ENCODE results near the gene CAPN10.

The CAPN10 gene

DNA sequence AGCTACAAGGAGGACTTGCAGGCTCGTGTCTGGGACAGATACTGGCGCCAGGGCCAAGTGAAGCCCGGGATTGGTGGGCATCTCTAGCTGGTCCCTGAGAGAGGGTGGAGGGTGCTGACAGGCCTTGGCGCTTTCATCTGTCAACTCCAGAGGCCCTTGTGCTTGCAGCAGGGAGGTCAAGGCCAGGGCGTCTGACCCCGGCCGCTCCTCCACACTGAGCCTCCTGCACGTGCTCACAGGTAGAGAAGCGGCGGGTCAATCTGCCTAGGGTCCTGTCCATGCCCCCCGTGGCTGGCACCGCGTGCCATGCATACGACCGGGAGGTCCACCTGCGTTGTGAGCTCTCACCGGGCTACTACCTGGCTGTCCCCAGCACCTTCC lies 9.5 kb downstream of the CAPN10 start:
- TF ChIP-seq, protein P1, sequence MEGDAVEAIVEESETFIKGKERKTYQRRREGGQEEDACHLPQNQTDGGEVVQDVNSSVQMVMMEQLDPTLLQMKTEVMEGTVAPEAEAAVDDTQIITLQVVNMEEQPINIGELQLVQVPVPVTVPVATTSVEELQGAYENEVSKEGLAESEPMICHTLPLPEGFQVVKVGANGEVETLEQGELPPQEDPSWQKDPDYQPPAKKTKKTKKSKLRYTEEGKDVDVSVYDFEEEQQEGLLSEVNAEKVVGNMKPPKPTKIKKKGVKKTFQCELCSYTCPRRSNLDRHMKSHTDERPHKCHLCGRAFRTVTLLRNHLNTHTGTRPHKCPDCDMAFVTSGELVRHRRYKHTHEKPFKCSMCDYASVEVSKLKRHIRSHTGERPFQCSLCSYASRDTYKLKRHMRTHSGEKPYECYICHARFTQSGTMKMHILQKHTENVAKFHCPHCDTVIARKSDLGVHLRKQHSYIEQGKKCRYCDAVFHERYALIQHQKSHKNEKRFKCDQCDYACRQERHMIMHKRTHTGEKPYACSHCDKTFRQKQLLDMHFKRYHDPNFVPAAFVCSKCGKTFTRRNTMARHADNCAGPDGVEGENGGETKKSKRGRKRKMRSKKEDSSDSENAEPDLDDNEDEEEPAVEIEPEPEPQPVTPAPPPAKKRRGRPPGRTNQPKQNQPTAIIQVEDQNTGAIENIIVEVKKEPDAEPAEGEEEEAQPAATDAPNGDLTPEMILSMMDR (IDR thresholded peaks at IDR 0.05), result no peak
- no peaks in the 10 kb centered on the region for H3K27me3 ChIP-seq
- intact Hi-C loops (cut with DNase I; ENCODE audit: low total_unique reads), result loop anchor here (10.0 kb wide), 1 partner anchor 559 kb away; the partner anchor contains the start of gene PPP1R7

DNA sequence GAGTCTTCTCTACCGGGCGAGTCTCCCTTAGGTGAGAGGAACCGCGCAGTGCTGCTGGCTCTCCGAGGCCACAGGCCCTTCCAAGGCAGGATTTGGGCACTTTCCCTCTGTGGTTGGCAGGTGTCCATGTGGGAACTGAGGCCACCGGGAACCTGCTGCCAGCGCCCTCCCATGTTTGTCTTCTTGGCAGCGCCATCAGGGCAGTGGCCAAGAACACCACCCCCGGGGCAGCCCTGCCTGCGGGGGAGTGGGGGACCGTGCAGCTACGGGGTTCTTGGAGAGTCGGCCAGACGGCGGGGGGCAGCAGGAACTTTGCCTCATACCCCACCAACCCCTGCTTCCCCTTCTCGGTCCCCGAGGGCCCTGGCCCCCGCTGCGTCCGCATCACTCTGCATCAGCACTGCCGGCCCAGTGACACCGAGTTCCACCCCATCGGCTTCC lies 10.0 kb downstream of the CAPN10 start:
- peak; percentile 35 to 90 for DNase-seq
- Histone ChIP-seq H3K4me3 (peak overlapping the region in 1 of 2 donors; percentile 21), H3K9me3 (no peaks in the 10 kb centered on the region), H3K36me3 (peaks cover 13 to 76% (median 50%) of the 10 kb centered on the region in 3 donors), H3K27ac (peak overlapping the region; percentile 7 to 43), H3K4me1 (peaks cover 0 to 31% (median 20%) of the 10 kb centered on the region in 4 donors), H3K27me3 (no peaks in the 10 kb centered on the region)
- intact Hi-C loops (cut with DNase I; ENCODE audit: low total_unique reads), result loop anchor here (10.0 kb wide), 1 partner anchor 558 kb away; the partner anchor contains the start of gene PPP1R7
- TF ChIP-seq, protein P1 (IDR thresholded peaks at IDR 0.05), result no peak

More for the DNA sequence above, 9.5 kb downstream of the CAPN10 start:
- Histone ChIP-seq H3K4me3 (peak overlapping the region in 1 of 2 donors; percentile 21), H3K36me3 (peaks cover 13 to 76% (median 54%) of the 10 kb centered on the region in 3 donors), H3K9me3 (no peaks in the 10 kb centered on the region), H3K4me1 (peaks cover 0 to 31% (median 20%) of the 10 kb centered on the region in 4 donors), H3K27ac (peak overlapping the region; percentile 7 to 43)
- peak in 1 of 2 donors; percentile 62 for DNase-seq

DNA sequence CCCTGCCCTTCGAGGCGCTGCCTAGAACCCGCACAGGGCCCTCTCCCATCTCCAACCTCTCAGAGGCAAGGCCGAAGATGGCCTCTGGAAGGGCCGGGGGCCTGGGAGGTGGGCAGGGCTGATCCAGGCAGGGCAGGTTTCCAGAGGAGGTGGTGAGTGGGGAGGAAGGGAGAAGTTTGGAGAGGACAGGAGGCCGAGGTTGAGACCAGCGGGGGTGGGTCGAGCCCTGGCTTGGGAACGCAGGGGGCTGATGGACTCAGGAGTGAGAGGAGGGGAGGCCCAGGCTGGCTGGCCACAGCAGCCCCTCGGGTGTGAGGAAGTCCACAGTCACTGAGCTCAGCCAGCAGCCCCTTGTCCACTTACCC lies 10.5 kb downstream of the CAPN10 start:
- intact Hi-C loops (cut with DNase I; ENCODE audit: low total_unique reads), result loop anchor here (10.0 kb wide), 1 partner anchor 558 kb away; the partner anchor contains the start of gene PPP1R7
- Histone ChIP-seq H3K4me1 (peaks cover 0 to 31% (median 20%) of the 10 kb centered on the region in 4 donors), H3K4me3 (no peak overlapping the region), H3K36me3 (peaks cover 13 to 76% (median 44%) of the 10 kb centered on the region in 3 donors), H3K27ac (no peak overlapping the region), H3K27me3 (no peaks in the 10 kb centered on the region), H3K9me3 (no peaks in the 10 kb centered on the region)
- TF ChIP-seq, protein P1 (IDR thresholded peaks at IDR 0.05), result no peak
- DNase-seq, result peak in 1 of 2 donors; percentile 63

DNA sequence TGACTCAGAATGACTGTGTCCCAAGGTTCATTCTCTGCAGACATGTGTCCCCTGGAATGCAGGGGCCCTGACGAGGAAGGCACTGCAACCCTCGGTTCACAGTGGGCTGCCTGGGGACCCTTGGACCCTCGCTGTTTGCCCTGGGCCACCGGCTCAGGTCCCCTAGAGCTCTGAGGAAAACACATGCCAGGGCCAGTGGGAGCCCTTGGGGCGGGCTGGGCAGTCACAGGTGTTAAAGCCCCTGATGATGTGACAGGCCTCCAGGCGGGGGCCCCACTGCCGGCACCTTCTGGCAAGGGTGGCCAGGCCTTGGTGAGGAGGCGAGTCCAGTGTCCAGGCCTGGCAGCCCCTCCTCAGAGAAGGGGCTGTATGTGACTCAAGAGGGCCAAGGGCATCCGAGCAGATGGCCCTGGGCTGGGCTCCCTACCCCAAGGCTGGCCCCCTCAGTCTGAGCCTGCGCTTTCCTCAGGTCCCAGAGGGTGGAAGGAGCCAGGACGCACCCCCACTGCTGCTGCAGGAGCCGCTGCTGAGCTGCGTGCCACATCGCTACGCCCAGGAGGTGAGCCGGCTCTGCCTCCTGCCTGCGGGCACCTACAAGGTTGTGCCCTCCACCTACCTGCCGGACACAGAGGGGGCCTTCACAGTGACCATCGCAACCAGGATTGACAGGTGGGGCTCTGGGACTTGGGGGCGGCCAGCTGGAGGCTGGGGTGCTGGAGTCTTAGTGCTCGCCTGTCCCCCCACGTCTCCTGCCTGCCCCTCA lies 11.1 kb downstream of the CAPN10 start:
- Histone ChIP-seq H3K4me3 (no peak overlapping the region), H3K9me3 (no peaks in the 10 kb centered on the region), H3K36me3 (peaks cover 13 to 76% (median 39%) of the 10 kb centered on the region in 3 donors), H3K27me3 (no peaks in the 10 kb centered on the region), H3K27ac (no peak overlapping the region), H3K4me1 (peaks cover 0 to 31% (median 20%) of the 10 kb centered on the region in 4 donors)
- intact Hi-C loops (cut with DNase I; ENCODE audit: low total_unique reads), result loop anchor here (10.0 kb wide), 1 partner anchor 557 kb away; the partner anchor contains the start of gene PPP1R7
- peak in 1 of 2 donors; percentile 59 for DNase-seq
- TF ChIP-seq, protein P1 (IDR thresholded peaks at IDR 0.05), result no peak

DNA sequence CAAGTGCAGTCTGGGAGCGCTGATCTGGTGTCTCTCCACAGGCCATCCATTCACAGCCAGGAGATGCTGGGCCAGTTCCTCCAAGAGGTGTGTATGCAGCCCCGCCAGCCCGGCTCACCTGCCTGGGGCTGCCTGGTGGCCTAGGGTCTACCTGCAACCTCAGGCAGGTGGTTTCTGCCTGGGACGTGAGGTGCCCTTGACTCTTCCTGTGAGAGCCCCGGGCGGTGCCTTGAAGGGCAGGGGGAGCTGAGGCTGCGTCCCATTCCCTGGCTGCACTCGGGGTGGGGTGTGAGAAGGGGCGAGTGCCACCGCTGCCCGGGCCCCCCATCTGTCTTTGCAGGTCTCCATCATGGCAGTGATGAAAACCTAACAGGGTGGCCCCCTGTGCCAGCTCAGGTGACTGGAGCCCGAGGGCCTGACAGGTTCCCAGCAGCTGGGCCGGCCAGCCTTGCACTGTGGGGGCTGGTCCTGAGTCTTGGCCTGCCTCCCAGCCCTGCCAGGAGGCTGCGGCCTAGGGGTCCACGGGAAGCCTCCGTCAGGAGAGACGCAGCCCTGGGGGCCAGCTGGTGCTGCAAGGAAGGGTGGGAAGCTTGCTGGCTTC lies 11.9 kb downstream of the CAPN10 start:
- Histone ChIP-seq H3K4me3 (no peak overlapping the region), H3K36me3 (peaks cover 13 to 68% (median 34%) of the 10 kb centered on the region in 3 donors), H3K9me3 (no peaks in the 10 kb centered on the region), H3K27ac (no peak overlapping the region), H3K4me1 (peaks cover 0 to 31% (median 20%) of the 10 kb centered on the region in 4 donors), H3K27me3 (no peaks in the 10 kb centered on the region)
- peak in 1 of 2 donors; percentile 66 for DNase-seq
- TF ChIP-seq, protein P1 (IDR thresholded peaks at IDR 0.05), result no peak
- intact Hi-C loops (cut with DNase I; ENCODE audit: low total_unique reads), result loop anchor here (10.0 kb wide), 1 partner anchor 556 kb away; the partner anchor contains the start of gene PPP1R7

Data from tibial artery (tissue), 4 donors.